Parathyroid adenoma (tissue), 2 donors: ENCODE measurements around the gene RAI14.

Experiments
- H2AFZ ChIP-seq: fragments of 300-600 bp; sonication (generic); one replicate; pipeline ENCODE4 v1.7.0; 2017; ENCODE audit warnings: antibody characterized with exemption, mild to moderate bottlenecking
- H3K27ac ChIP-seq: fragments of 300-600 bp; sonication (generic); one replicate; pipeline ENCODE4 v1.7.0; 2017
- H3K27me3 ChIP-seq: fragments of 300-600 bp; sonication (generic); one replicate; pipeline ENCODE4 v1.7.0; 2017; ENCODE audit warnings: low read length; ENCODE audit not compliant: control insufficient read depth, insufficient read depth
- H3K36me3 ChIP-seq: fragments of 300-600 bp; sonication (generic); one replicate; pipeline ENCODE4 v1.7.0; 2017; ENCODE audit warnings: low read length; ENCODE audit not compliant: control insufficient read depth, insufficient read depth
- H3K4me1 ChIP-seq: fragments of 300-600 bp; sonication (generic); one replicate; pipeline ENCODE4 v1.7.0; 2017; ENCODE audit warnings: control low read depth
- H3K4me2 ChIP-seq: fragments of 300-600 bp; sonication (generic); one replicate; pipeline ENCODE4 v1.7.0; 2017; ENCODE audit warnings: low read length
- H3K4me3 ChIP-seq: fragments of 300-600 bp; sonication (generic); one replicate; pipeline ENCODE4 v1.7.0; 2017; ENCODE audit warnings: low read depth, low read length
- H3K79me2 ChIP-seq: fragments of 300-600 bp; sonication (generic); one replicate; pipeline ENCODE4 v1.7.0; 2017; ENCODE audit warnings: control low read depth
- H3K9ac ChIP-seq: fragments of 300-600 bp; sonication (generic); one replicate; pipeline ENCODE4 v1.7.0; 2017; ENCODE audit warnings: mild to moderate bottlenecking
- H3K9me3 ChIP-seq: fragments of 300-600 bp; sonication (generic); one replicate; pipeline ENCODE4 v1.7.0; 2017; ENCODE audit warnings: low read length; ENCODE audit not compliant: control insufficient read depth
- CTCF ChIP-seq: fragments of 300-600 bp; sonication (generic); IDR thresholded peaks from one replicate; pipeline ENCODE4 v1.7.0; 2017; ENCODE audit warnings: antibody characterized with exemption, mild to moderate bottlenecking
- donor health status: primary hyperparathyroidism.

Gene RAI14

GRCh38 chr5:34849253-34849652, 193.1 kb downstream of the RAI14 start:
- no peak overlapping the region for H3K9ac ChIP-seq
- no peaks in the 10 kb centered on the region for H3K9me3 ChIP-seq
- H3K79me2 ChIP-seq, result no peaks in the 10 kb centered on the region
- no peak overlapping the region for H3K4me2 ChIP-seq
- no peak for TF ChIP-seq CTCF
- no peaks in the 10 kb centered on the region for H3K27me3 ChIP-seq
- H3K27ac ChIP-seq, result no peak overlapping the region
- no peaks in the 10 kb centered on the region for H3K36me3 ChIP-seq
- H2AFZ ChIP-seq, result no peak overlapping the region
- peaks cover 21% of the 10 kb centered on the region for H3K4me1 ChIP-seq
- H3K4me3 ChIP-seq, result no peak overlapping the region

GRCh38 chr5:34854459-34855174, 198.5 kb downstream of the RAI14 start:
- TF ChIP-seq CTCF, result no peak
- H3K27ac ChIP-seq, result no peak overlapping the region
- H3K9me3 ChIP-seq, result no peaks in the 10 kb centered on the region
- no peaks in the 10 kb centered on the region for H3K36me3 ChIP-seq
- peaks cover 9% of the 10 kb centered on the region for H3K4me1 ChIP-seq
- no peak overlapping the region for H3K4me3 ChIP-seq
- H2AFZ ChIP-seq, result no peak overlapping the region
- no peak overlapping the region for H3K9ac ChIP-seq
- no peaks in the 10 kb centered on the region for H3K27me3 ChIP-seq
- no peak overlapping the region for H3K4me2 ChIP-seq
- no peaks in the 10 kb centered on the region for H3K79me2 ChIP-seq

- Histone ChIP-seq H3K27me3 (no peaks in the 10 kb centered on the region), H3K4me2 (no peak overlapping the region), H3K36me3 (no peaks in the 10 kb centered on the region), H3K4me1 (peaks cover 9% of the 10 kb centered on the region), H3K9me3 (no peaks in the 10 kb centered on the region), H3K27ac (no peak overlapping the region), H3K4me3 (no peak overlapping the region), H3K79me2 (no peaks in the 10 kb centered on the region), H3K9ac (no peak overlapping the region), H2AFZ (no peak overlapping the region)
- no peak for TF ChIP-seq CTCF
Observed at GRCh38 chr5:34857161-34857560, 201.0 kb downstream of the RAI14 start.

- Histone ChIP-seq H3K4me1 (peaks cover 9% of the 10 kb centered on the region), H3K4me2 (no peak overlapping the region), H3K27me3 (no peaks in the 10 kb centered on the region), H3K36me3 (no peaks in the 10 kb centered on the region), H3K9ac (no peak overlapping the region), H3K27ac (no peak overlapping the region), H3K4me3 (no peak overlapping the region), H3K9me3 (no peaks in the 10 kb centered on the region), H2AFZ (no peak overlapping the region), H3K79me2 (no peaks in the 10 kb centered on the region)
- TF ChIP-seq CTCF, result no peak
Observed at GRCh38 chr5:34857894-34858293, 201.8 kb downstream of the RAI14 start.

- H3K9ac ChIP-seq, result no peak overlapping the region
- H3K4me2 ChIP-seq, result no peak overlapping the region
- no peaks in the 10 kb centered on the region for H3K36me3 ChIP-seq
- peaks cover 9% of the 10 kb centered on the region for H3K4me1 ChIP-seq
- H3K9me3 ChIP-seq, result no peaks in the 10 kb centered on the region
- no peak overlapping the region for H3K4me3 ChIP-seq
- TF ChIP-seq CTCF, result no peak
- H3K79me2 ChIP-seq, result no peaks in the 10 kb centered on the region
- H3K27me3 ChIP-seq, result no peaks in the 10 kb centered on the region
- peak overlapping the region; percentile 45 for H2AFZ ChIP-seq
- peak overlapping the region; percentile 52 for H3K27ac ChIP-seq
Observed at GRCh38 chr5:34858790-34859189, 202.7 kb downstream of the RAI14 start.
